GM21786 (cell line): ENCODE data around the gene SEMA3G.

Experiments
- ATAC-seq: cut with Tn5 transposase; IDR thresholded peaks from one replicate; pipeline ENCODE4 v1.9.1; 2021; ENCODE audit not compliant: unreplicated experiment

SEMA3G gene

GRCh38 chr3:52479877-52480575, 35.1 kb upstream of the SEMA3G start:
- ATAC-seq: no peak

DNA sequence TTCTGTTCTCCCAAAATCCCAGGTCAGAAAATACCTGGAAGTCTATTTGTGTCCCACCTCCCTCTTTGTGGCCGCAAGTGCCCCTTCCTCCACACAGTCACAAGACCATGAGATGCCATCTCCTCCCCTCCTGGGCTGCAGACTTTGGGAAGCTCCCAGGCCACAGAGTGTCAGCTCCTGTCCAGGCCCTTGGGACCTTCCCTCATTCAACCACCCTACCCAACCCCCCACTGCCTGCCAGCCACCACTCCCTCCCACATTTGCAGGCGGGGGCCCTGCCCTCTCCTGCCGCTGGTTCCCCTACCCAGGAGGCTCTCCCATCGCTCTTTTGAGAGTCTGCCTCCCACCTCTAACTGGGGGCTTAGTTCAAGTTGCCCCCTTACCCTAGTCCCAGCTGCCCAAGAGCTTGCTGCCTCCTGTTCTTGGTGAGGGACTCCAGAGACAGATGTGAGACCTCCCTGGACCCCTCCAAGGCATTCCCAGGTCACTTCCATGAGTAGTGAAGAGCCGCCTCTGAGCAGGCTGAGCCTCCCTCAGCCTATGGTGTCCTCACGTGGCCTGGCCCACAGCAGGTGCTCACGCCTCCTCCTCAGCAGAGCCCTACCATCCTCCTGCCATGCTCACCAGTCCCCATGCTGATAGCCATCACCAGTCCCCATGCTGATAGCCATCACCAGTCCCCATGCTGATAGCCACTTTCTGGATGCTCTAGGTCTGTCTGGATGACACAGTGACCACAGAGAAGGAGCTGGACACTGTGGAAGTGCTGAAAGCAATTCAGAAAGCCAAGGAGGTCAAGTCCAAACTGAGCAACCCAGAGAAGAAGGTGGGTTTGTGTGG, 34.4 kb upstream of the SEMA3G start:
- ATAC-seq: no peak

DNA sequence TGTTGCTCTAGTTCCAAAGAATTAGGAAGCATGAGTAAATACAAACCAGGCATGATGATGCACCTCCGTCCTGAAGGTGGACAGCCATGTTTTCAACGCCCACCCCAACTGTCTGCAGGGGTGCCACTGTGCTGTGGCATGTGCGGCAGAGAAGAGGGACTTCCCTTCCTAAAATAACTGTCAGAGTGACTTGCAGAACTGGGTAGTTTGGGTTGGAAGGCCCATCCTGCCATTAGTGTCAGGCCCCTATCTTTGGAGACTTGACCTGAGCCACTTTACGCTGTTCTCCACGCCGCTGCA, 32.8 kb upstream of the SEMA3G start:
- no peak for ATAC-seq

DNA sequence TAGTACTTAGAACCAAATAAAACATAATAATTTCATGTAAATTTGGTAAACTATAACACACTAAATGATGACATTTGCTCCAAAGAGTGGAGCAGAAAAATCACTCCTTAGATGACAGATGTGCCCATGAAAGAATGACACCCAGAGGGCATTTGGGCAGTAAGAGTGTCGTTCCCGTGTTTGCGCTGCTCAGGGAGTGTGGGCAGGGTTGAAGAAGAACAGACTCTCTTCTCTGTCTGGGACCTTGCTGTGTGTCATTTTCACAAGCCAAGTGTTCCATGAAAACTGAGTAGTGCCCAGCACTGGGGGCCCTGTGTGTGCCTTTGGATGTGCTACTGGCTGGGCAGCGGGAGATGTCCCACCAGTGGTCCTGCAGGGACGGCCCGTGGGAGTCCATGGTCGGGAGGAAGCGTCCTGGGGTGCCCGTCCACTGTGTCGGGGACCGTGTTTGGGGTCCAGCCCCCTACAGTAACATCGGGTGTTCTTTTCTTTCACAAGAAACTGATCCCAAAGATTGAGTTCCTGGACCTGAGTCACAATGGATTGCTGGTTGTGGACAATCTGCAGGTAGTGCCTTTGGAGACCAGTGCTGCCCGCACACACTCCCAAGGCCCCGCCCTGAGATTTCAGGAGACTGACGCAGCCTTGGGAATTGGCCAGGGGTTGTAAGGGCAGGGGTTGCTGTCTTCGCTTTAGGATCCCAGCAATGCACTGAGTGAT, 32.3 kb upstream of the SEMA3G start:
- no peak for ATAC-seq

GRCh38 chr3:52473026-52473425, 28.1 kb upstream of the SEMA3G start:
- no peak for ATAC-seq

DNA sequence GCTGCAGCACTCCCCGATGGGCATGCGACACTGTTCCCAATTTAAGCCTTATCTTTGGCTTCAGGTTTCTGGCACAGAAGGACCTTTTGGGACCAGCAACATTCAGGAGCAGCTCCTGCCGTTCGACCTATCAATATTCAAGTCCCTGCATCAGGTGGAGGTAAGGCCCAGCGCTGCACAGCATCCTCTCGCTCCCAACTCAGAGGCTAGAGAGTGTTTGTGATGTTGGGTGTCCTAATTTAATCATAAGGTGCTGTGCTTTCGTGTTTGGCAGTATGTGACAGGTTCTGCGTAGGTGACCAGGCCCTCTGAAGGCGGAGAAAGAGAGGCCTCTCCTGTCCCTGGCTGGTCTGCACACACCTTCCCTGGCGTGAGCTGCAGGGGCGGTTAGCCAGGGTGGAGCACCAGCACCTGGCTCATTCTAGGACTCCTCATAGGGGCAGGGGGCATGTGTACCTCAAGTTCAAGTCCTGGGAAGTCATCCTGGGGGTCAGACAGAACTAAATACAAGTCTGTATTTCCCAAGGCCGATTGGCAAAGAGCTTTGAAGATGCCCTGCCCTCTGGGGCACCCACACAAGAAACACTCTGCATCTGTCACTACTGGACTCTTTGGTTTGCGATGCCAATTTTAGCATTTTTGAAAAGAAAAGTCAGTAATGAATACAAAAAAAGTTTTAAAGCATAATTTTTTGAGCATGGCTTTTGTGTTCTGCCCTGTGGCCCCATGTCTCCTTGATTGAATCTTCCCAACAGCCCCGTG, 27.5 kb upstream of the SEMA3G start:
- ATAC-seq: no peak

DNA sequence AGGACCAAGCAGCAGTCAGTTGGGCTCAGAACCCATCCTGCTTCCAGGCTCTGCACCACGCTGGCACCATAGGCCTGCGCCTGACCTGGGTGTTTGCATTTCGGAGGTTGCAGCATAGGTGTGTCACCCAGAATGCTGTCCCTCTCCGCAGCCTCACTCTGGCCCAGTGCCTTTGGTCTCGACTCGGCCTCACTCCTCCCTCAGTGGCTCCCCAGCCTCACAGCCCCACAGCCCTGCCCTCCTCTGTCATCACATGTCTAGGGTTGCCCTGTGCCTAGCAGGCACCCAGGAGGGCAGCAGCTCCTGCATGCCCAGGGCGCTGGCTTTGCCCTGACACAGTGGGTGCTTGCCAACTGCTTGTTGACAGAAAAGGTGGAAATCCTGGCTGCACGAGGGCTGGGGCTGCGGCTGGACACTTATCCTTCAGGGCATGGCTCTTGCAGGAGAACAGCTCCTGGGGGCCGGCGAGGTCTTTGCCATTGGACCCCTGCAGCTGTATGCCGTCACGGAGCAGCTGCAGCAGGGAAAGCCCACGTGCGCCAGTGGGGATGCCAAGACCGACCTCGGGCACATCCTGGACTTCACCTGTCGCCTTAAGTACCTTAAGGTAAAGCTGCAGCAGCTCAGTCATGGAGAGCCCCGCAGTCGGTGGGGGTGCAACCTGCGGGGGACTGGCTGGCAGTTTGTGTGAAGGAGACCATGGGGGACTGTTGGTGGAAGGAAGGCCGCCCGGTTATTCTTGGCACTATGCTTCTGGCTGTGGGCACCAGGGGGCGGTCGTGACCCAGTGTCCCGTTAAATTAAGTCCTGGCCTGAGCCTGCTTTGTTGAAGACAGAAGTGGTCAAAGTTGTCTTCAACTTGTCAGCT, 26.7 kb upstream of the SEMA3G start:
- ATAC-seq: no peak

- ATAC-seq: no peak
Measured at GRCh38 chr3:52470920-52471319, 26.0 kb upstream of the SEMA3G start.

DNA sequence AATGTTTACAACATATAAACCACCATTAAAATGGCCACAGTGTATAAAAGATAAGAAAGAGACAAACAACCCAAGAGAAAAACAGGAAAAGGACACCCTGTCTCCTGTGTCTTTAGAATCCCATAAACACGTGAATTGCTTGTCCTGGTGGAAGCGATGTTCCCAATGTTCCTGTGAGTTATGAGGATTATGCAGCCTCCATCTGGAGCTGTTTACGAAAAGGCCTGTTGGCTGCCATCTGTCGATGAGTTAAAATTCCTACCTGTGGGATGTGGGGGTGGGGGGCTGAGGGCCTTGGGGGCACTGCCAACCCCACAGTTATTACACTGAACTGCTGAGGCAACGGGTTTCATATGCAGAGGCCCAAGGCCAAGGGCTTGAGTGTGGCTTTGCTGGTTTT, 24.1 kb upstream of the SEMA3G start:
- no peak for ATAC-seq

DNA sequence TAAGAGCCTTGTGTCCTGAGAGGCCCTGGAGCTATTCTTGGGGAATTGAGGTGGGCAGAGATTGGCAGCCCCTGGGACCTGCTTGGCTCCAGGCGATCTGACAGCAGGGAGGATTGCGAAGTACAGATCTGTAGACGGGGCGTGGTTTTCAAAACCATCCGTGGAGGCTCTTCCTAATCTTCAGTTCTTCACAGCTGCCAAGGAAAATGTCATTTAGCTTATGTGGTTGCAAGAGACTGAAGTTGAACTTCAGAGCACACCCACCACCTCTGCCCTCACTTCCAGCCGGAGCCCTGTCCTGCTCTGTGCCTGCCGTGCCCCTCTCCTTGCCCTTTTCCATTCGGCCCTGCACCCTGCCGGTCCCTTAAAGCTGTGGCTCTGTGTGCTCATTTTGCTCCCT, 23.4 kb upstream of the SEMA3G start:
- ATAC-seq: no peak

- ATAC-seq: no peak
Measured at GRCh38 chr3:52463416-52463815, 18.5 kb upstream of the SEMA3G start.

DNA sequence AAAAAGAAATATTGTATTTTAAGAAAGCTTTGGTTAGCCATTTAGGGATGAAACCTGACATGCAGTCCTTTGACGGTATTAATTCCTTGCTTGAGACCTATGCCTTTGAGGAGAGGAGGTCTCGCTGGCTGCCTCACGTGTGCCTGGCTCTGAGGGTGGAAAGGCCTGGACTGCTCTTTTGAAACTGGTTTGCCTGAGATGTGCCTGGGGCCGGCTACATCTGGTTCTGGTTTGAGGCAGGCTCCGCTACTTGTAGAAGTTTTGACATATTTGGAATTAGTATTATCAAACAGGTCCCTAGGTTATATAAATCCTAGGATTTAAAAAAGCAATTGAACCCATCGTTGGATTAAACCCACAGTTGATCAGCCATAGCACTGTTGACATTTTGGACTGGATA, 17.0 kb upstream of the SEMA3G start:
- ATAC-seq: no peak

- ATAC-seq: no peak
Measured at GRCh38 chr3:52458770-52459545, 14.1 kb upstream of the SEMA3G start.

GRCh38 chr3:52458031-52458760, 13.3 kb upstream of the SEMA3G start:
- ATAC-seq: no peak

DNA sequence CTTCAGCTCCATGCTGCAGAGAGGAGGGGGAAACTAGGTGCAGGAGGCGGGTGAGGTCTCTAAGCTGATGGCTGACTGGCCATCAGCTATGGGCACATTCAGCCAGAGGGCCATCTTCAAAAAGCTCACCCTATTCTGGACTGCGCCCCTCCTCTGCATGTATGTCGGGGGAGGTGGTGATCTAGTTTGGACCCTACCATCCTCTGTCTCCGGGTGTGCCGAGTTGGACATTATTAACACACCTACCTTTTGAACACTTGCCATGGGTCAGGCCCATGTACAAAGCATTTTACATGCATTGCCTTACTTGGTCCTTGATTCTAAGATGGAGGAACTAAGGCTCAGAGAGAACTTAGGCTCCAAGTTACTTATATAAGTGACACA, 11.9 kb upstream of the SEMA3G start:
- ATAC-seq: no peak

GRCh38 chr3:52456169-52456799, 11.4 kb upstream of the SEMA3G start:
- no peak for ATAC-seq

GRCh38 chr3:52455283-52456168, 10.6 kb upstream of the SEMA3G start, which contains the start of gene NISCH:
Gene NISCH, plus strand, starts transcription at chr3:52455604. Its CDS starts 38 bp downstream, at chr3:52455642.
- ATAC-seq: peak; percentile 70

DNA sequence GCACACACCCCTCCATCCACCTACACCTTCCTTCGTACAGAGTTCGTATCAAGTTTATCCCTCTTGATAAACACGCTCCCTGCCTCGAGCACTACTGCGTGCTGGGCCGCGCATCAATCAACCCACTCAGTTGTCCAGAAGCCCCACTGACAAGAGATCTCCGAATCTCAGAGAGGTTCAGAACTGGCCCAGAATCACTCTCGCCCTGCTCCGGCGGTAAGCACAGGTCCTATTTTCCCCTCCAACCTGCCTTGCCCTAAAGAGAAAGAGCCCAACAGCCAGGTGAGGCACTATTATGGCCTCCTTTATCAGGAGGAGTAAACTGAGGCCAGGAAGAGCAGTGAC, 10.0 kb upstream of the SEMA3G start:
- no peak for ATAC-seq
